ENCODE data around the gene GRHPR.

GRHPR gene

GRCh38 chr9:37428345-37428744, 5.8 kb downstream of the GRHPR start:
- TF ChIP-seq CTCF (conservative IDR thresholded peaks at IDR 0.05; ENCODE audit: low read depth, low read length) = no peak
- no peak for DNase-seq (ENCODE audit: low read depth)
- no peak overlapping the region for H3K4me3 ChIP-seq (ENCODE audit: low read length)

- TF ChIP-seq CTCF (conservative IDR thresholded peaks at IDR 0.05; ENCODE audit: low read depth, low read length) = no peak
- no peak for DNase-seq (ENCODE audit: low read depth)
- H3K4me3 ChIP-seq (ENCODE audit: low read length) = no peak overlapping the region
These were observed 7.2 kb downstream of the GRHPR start for GRCh38 chr9:37429441-37430285.

- DNase-seq (ENCODE audit: low read depth) = no peak
- H3K4me3 ChIP-seq (ENCODE audit: low read length) = no peak overlapping the region
- TF ChIP-seq CTCF (conservative IDR thresholded peaks at IDR 0.05; ENCODE audit: low read depth, low read length) = no peak
These were observed 8.5 kb downstream of the GRHPR start for GRCh38 chr9:37430841-37431597.

GRCh38 chr9:37432020-37432419, 9.5 kb downstream of the GRHPR start:
- TF ChIP-seq CTCF (conservative IDR thresholded peaks at IDR 0.05; ENCODE audit: low read depth, low read length) = no peak
- no peak overlapping the region for H3K4me3 ChIP-seq (ENCODE audit: low read length)
- DNase-seq (ENCODE audit: low read depth) = no peak

- no peak overlapping the region for H3K4me3 ChIP-seq (ENCODE audit: low read length)
- no peak for DNase-seq (ENCODE audit: low read depth)
- no peak for TF ChIP-seq CTCF (conservative IDR thresholded peaks at IDR 0.05; ENCODE audit: low read depth, low read length)
These were observed 11.4 kb downstream of the GRHPR start for GRCh38 chr9:37433867-37434371.

GRCh38 chr9:37436540-37436939, 14.0 kb downstream of the GRHPR start:
- DNase-seq (ENCODE audit: low read depth) = no peak
- H3K4me3 ChIP-seq (ENCODE audit: low read length) = no peak overlapping the region
- TF ChIP-seq CTCF (conservative IDR thresholded peaks at IDR 0.05; ENCODE audit: low read depth, low read length) = no peak

Measured in retinal pigment epithelial cell (primary cell).